Body of pancreas (tissue), 4 donors: ENCODE results near the gene CAPN10. TPM values are rescaled to one million over a fixed set of nuclear protein-coding genes. Genes with fewer than 3 reads are reported as not detected.

Source experiments
- ATAC-seq: fragments of 150-250 bp; one replicate; pipeline ENCODE4 v1.9.1; 2016
- DNase-seq, 4 donors: peaks; one replicate each; pipeline ENCODE4 v3.0.0-alpha.2; 2019
- H3K27ac ChIP-seq, 4 donors: fragments of 200-600 bp; sonication (generic); 1 replicate in 3 of 4; 2 replicates in 1 of 4; pipeline versions ENCODE4 v1.5.1 to v1.6.1; 2016 to 2019; ENCODE audit warnings: mild to moderate bottlenecking in 1 of 4, mixed read lengths in 1 of 4, moderate library complexity in 1 of 4
- H3K27me3 ChIP-seq, 2 donors: fragments of 200-600 bp; sonication (generic); one replicate each; pipeline ENCODE4 v1.6.0; 2016; ENCODE audit warnings: mild to moderate bottlenecking in 1 of 2
- H3K36me3 ChIP-seq, 2 donors: fragments of 200-600 bp; sonication (generic); replicated peaks in 1 of 2; 2 replicates each; pipeline ENCODE4 v1.5.1; 2016; ENCODE audit warnings: low read depth in 2 of 2; ENCODE audit not compliant: insufficient read depth in 1 of 2
- H3K4me1 ChIP-seq: fragments of 200-600 bp; sonication (generic); one replicate; pipeline ENCODE4 v1.6.0; 2016
- H3K4me3 ChIP-seq, 2 donors: fragments of 200-600 bp; sonication (generic); 1 replicate in 1 of 2; 2 replicates in 1 of 2; pipeline ENCODE4 v1.5.1; 2016 to 2019
- H3K9me3 ChIP-seq, 3 donors: fragments of 200-600 bp; sonication (generic); 1 replicate in 2 of 3; 2 replicates in 1 of 3; pipeline ENCODE4 v1.5.1; 2016
- CTCF ChIP-seq, 7 experiments: fragments of 450-650 bp in 4 of 7; fragments of 200-600 bp in 3 of 7; sonication (generic) in 3 of 7; IDR thresholded peaks; one replicate each; pipeline ENCODE4 v1.5.1; 2016 to 2019; ENCODE audit warnings: antibody characterized with exemption in 7 of 7
- POLR2A ChIP-seq, 3 donors: fragments of 450-650 bp; IDR thresholded peaks; one replicate each; pipeline ENCODE4 v1.6.1; 2016; ENCODE audit warnings: antibody characterized with exemption in 3 of 3, mild to moderate bottlenecking in 2 of 3
- WGBS, 2 donors: methylation state at CpG; one replicate each; pipeline ENCODE4 v1.1.5; 2017; 5-methylcytosine and 5-hydroxymethylcytosine counted together
- intact Hi-C: fragments of 100-400 bp; cut with DNase I; formaldehyde crosslinking; loops from one replicate; pipeline ENCODE4 v1.15.1; 2023
- total RNA-seq, 2 donors: library from RNA; depleted of rRNA; stranded (reverse); fragments of >200 nt; gene quantifications; one replicate each; pipeline ENCODE4 v1.1.0, GENCODE V29; 2016

CAPN10 gene
- total RNA-seq, 2 donors from 2014 or later, result 16.3 to 34.3 TPM

DNA sequence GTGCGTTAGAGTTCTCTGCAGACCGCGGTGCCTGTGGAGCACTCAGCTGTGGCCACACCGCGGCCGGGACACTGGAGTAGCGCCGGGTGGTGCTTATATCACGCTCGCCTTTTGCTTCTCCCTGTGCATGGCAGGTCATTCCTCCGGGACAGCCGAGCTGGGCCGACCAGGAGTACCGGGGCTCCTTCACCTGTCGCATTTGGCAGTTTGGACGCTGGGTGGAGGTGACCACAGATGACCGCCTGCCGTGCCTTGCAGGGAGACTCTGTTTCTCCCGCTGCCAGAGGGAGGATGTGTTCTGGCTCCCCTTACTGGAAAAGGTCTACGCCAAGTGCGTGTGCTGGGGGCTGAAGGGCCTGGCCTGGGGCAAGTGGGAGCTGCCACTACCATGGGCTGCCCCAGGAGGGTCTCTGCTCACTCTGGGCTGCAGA is 4.2 kb downstream of the CAPN10 start:
- Histone ChIP-seq H3K27me3 (no peaks in the 10 kb centered on the region), H3K9me3 (no peaks in the 10 kb centered on the region), H3K36me3 (no peaks in the 10 kb centered on the region), H3K27ac (no peak overlapping the region), H3K4me3 (no peak overlapping the region), H3K4me1 (peaks cover 15% of the 10 kb centered on the region)
- intact Hi-C loops, result no loop called here
- DNase-seq (no peak), ATAC-seq (no peak)
- TF ChIP-seq POLR2A (IDR thresholded peaks at IDR 0.05) (no peak), CTCF (IDR thresholded peaks at IDR 0.05) (no peak)
- 81 to 92% methylated on average over 7 to 20 of the region's 21 CpGs for WGBS, 2 donors

DNA sequence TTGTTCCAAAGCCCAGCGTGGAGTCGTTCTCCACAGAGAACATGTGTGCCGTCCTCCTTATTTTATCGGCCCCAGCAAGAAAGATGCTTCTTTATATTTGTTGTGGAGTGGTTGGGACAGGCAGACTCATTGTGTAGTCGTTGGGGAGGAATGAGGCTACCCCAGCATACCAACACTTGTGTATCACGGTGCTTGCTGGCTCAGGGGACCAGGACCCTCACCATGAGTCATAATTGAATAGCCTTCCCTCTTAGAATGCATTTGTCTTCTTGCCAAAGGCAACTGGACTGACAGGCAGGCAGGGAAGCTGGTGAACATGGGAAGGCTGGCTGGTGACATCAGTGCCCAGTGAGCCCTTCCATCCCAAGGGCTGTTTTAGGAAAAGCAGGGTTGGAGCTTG is 4.7 kb downstream of the CAPN10 start:
- H3K36me3 ChIP-seq, result no peaks in the 10 kb centered on the region

DNA sequence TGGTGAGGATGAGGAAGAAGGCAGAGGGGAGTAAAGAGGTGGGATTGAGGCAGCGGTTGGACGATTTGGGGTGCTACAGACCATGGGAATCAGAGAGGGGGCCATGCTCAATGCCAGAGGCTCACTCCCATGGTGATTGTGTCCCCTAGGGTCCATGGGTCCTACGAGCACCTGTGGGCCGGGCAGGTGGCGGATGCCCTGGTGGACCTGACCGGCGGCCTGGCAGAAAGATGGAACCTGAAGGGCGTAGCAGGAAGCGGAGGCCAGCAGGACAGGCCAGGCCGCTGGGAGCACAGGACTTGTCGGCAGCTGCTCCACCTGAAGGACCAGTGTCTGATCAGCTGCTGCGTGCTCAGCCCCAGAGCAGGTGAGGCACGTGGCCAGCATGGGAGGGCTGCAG is 5.2 kb downstream of the CAPN10 start:
- Histone ChIP-seq H3K27ac (no peak overlapping the region), H3K4me1 (peaks cover 15% of the 10 kb centered on the region), H3K4me3 (no peak overlapping the region), H3K9me3 (no peaks in the 10 kb centered on the region), H3K27me3 (no peaks in the 10 kb centered on the region), H3K36me3 (no peaks in the 10 kb centered on the region)
- intact Hi-C loops, result no loop called here
- 88 to 96% methylated on average over 11 to 12 of the region's 13 CpGs for WGBS, 2 donors
- DNase-seq, result no peak
- TF ChIP-seq POLR2A (IDR thresholded peaks at IDR 0.05), result no peak
- no peak for TF ChIP-seq CTCF (IDR thresholded peaks at IDR 0.05)
- ATAC-seq, result no peak

More for the DNA sequence above, 4.7 kb downstream of the CAPN10 start:
- Histone ChIP-seq H3K4me1 (peaks cover 15% of the 10 kb centered on the region), H3K9me3 (no peaks in the 10 kb centered on the region), H3K27ac (no peak overlapping the region), H3K27me3 (no peaks in the 10 kb centered on the region), H3K4me3 (no peak overlapping the region)
- no peak for DNase-seq
- WGBS, 2 donors, result 85 to 89% methylated on average over 6 of the region's 6 CpGs
- no peak for ATAC-seq
- TF ChIP-seq POLR2A (IDR thresholded peaks at IDR 0.05), result no peak
- TF ChIP-seq CTCF (IDR thresholded peaks at IDR 0.05), result no peak
- intact Hi-C loops, result no loop called here

GRCh38 chr2:240593026-240593702 is 6.6 kb downstream of the CAPN10 start:
- Histone ChIP-seq H3K4me1 (peaks cover 4% of the 10 kb centered on the region), H3K9me3 (no peaks in the 10 kb centered on the region), H3K4me3 (no peak overlapping the region), H3K27ac (no peak overlapping the region), H3K36me3 (peaks cover 0 to under 1% of the 10 kb centered on the region in 2 donors), H3K27me3 (no peaks in the 10 kb centered on the region)
- WGBS, 2 donors, result 78 to 86% methylated on average over 14 to 20 of the region's 20 CpGs
- DNase-seq (no peak), ATAC-seq (no peak)
- no peak for TF ChIP-seq CTCF (IDR thresholded peaks at IDR 0.05)
- TF ChIP-seq POLR2A (IDR thresholded peaks at IDR 0.05), result no peak
- intact Hi-C loops, result no loop called here
